ENCODE results near the gene CALML5.

Gene CALML5

DNA sequence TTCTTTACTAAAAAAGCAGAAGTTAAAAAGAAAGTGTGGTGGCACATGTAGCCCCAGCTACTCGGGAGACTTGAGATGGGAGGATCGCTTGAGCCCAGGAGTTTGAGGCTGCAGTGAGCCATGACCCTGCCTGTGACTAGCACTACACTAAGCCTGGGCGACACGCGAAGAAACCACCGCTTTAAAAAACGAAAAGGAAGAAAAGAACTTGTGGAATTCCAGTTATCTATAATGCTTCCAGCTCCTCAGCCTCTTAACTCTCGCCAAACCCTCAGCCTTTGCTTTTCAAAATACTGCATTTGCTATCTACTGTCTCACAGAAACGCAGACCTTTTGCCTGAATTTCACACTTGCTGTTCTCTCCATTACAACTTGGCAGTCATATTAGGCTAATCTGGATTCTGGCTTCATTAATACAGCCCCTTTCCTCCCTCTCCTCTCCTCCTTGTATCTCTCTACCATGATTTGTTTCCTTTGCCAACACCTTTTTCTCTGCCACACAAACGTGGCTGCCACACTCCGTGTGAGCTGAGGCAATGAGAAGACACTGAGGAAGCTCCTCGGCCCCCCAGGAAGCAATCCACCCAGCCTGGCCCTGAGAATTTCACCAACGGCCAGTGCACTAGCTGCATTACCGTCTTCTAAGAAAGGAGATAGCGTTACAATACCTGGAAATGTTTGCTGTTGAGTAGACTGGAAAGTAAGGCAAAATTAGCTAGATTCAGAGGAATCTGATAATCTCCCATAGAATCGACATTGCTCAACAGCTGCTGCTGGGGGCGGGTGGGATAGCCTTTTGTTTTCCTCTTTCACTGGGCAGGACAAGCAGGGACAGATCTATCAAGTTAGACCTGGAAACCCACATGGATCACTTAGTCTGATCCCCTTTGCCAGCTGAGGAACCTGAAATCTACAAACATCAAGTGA lies 37.2 kb downstream of the CALML5 start:
- DNase-seq (ENCODE audit: low spot score) = no peak

DNA sequence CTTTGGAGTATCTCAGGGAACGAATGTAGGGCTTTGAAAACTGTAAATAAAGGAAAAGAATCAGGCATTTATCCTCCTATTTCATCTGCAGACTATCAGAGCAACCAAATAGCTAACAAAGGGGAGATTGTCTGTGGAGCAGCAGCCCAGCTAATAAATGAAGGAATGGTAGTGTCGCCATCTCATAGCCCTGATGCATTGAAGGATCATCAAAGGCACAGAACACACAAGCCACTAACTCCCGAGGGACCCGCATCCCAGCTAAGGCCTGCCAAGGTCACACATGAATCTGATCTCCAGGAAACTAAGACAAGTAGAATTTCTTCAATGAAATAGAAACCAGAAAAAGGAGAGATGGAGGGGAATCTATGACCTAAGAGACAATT lies 38.2 kb downstream of the CALML5 start:
- DNase-seq (ENCODE audit: low spot score) = no peak

DNA sequence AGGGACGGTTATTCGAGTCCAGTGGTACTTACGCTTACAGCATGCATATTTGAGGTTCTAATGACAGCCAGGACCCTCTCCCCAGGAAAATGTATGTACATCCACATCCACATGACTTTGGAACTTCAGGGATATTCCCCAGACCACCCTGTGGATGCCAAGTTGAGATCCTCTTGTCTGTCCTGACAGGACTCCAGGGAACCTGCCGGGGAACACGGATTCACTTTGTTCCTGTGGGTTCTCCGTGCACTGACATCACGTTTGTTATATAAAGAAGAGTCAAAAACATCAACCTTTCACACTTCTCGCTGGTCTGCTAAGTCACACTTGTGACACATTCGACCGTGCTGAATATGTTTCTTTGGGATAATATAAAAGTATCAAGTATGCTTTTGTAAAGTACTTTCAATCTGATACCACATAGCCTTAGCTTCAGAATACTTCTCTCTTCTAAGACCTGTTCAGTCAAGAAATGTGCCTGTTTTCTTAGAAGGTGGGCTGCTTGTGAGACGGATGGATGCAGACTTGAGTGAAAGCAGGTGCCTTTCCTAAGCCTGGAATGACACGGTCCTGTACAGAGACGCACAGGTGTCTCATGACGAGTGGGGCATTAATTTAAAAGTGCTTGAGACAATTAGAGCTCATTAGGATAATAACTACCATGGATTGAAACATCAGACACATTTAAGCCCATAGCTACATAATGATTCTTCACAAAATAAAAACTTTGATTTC lies 38.7 kb downstream of the CALML5 start:
- no peak for DNase-seq (ENCODE audit: low spot score)

DNA sequence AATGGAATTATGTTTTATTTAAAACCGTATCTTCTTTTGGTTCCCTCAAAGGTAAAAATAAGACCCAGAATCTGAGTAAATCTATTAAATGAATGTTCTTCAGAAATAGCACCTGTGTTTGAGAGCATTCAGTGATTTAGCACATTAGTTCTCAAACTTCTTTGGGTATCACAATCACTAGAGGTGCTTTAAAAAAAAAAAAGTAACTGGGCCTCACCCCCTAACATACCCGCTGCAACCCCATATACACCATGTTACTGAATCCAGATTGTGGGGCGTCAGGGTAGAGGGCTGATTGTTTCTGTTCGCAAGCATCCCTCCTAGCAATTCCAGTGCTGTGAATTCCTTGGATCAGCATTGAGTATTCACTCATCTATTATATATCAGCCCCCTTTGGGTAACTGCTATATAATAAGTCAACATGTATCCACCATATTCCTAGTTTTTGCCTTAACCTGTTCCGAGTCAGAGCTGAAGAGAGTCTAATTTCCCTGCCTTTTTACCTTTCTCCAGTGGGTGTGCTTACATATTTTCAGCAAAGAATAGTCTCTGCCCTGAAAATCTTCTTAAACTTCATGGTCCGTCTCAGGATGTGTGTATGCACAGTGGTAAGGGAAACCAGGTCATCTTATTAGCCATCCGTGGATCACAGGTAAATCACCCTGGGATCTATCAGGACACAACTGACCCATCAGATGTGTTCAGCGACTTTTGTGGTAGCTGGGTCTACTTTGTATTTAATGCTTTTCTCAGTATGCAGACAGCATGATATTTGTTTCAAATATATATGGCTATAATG lies 40.2 kb downstream of the CALML5 start:
- DNase-seq (ENCODE audit: low spot score) = no peak

DNA sequence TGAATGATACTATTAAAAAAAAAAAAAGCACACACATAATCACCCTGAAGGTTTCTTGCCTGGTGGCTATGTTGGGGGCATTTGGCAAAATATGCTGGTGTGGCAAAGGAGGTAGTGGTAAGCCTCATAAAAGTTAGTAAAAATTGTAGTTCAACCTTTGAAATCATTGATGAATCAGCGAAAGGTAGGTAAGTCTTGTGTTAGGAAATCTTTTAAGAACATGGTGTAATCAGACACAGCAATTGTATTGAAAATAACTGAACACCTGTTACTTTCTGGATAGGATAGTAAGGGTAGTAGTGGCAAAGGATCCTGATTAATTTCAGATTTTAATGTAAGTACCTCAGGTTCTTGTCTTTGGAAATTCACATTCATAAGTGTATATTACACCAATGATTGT lies 40.9 kb downstream of the CALML5 start:
- DNase-seq (ENCODE audit: low spot score) = no peak

DNA sequence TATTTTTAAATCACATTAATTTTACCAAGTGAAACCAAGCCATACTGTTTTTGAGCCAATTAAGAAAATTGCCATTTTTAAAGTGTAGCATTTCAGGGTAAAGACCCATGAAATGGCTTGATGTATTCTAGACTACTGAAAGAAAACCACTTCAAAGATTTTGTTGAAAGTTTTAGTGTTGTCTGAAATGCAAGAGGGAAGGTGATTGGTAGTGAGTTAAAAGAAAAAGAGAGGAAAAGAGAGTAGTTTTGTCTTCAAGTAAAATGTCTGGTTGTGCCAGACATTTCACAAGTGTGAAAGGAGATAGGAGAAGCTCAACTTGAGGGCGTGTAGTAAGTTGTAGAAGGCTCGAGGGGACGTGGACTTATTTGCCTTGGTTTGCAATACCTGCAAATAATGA lies 41.6 kb downstream of the CALML5 start:
- DNase-seq (ENCODE audit: low spot score) = no peak

DNA sequence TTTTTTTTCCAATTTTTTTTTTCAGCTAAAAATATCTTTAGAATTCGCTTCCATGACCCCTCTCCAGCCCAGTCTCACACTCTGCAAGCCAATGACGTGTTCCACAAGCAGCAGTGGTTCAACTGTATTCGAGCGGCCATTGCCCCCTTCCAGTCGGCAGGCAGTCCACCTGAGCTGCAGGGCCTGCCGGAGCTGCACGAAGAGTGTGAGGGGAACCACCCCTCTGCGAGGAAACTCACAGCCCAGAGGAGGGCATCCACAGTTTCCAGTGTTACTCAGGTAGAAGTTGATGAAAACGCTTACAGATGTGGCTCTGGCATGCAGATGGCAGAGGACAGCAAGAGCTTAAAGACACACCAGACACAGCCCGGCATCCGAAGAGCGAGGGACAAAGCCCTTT lies 42.8 kb downstream of the CALML5 start:
- no peak for DNase-seq (ENCODE audit: low spot score)

DNA sequence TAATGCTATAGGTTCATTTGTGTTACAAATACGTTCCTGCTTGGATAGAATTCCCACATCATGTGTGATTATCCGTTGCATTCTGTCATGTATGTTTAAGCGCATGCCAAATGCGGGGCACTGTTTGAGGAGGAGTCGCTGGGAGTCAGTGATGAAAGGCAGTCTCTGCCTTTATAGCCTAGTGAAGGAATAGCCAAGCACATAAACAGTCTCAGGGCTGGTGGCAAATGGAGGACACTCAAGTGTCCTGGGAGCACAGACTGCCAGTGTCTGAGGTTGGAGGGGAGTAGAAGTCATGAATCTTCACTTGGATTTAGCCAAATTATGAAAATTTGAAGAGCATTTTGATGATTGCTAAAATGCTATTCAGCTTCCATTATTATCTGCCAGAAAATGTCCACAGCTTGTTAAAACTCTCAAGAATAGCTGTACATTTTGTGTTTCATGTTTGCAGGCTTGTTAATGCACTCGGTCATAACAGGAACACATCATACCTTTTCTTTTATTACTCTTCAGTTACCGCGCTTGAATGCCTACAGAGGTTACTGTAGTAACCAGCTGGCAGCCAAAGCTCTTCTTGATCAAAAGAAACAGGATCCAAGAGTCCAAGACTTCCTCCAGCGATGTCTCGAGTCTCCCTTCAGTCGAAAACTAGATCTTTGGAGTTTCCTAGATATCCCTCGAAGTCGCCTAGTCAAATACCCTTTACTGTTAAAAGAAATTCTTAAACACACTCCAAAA lies 45.5 kb downstream of the CALML5 start:
- DNase-seq (ENCODE audit: low spot score) = no peak

DNA sequence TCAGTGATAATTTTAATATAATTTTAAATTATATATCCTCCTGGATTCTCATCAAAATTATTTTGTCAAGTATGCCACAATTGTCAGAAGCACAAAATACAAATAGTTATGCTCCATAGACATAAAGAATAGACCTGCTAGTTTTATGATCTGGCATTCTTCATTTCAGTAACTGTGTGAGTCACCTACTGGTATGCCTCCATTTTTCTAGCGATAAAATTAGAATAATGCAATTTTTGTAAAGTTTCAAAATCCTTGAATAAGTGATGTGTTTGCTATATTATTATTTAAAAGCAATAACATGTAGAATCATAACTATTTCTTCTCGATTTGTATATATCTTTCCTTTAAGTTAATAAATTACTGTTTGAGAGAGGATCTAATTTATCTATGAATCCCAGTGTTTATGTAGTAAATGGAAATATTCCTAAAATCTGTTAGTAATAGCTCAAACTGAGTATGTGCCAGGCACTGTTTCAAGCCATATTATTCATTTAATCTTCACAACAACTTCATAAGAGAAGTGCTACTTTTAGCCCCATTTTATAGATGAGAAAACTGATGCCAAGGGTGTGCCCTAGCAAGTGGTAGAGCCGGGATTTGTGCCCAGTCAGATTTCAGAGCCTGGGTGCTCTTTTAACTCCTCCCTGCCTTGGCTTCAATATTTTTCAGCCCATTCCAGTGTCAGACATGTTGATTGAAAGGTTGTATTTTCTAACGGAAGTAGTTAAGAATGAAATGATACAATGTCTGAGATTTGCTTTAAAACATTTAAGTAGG lies 48.6 kb downstream of the CALML5 start:
- DNase-seq (ENCODE audit: low spot score) = no peak

DNA sequence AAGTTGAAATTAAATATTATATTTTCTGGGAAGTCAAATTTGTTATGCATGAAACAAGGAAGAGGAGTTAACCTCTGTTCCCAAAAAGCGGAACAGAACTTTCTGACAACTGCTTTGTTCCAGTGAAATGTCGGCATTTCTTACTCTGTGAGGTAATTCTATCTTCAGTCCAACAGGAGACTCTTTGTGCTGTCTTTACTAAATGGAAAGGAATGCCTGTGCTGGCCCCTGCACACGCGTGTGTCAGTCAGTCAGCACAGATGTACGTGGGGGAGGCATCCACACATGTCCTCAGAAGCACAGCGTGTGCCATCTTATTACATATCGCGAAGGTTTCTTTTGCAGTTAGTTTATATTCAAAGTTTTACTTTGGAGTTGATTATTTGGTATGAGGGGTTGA lies 49.5 kb downstream of the CALML5 start:
- DNase-seq (ENCODE audit: low spot score) = no peak

DNA sequence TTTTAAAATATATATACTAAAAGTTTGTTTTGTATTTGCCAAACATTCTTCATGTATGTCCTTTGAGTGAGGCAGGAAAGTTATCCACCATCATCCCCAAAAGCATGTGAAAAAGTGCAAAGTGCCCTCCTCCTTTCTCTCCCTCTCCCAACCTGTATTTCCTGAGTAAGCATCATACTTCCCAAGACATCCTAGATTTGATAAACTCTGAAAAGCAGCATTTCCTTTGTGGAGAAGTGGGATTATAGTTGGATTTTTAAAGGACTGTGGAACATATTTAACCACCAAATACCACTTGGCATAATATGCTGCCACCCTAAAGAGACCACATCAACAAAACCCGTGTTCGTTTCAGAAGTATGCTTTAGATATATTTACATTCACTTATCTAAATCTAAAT lies 50.1 kb downstream of the CALML5 start:
- DNase-seq (ENCODE audit: low spot score) = no peak
